HG03432 (cell line): ENCODE data around the gene STK11.
"Not testable (repeated sequence)": the region's sequence is repeated elsewhere in the genome, so short reads cannot be mapped to it uniquely, and the experiment has no call there.

Source experiments
- ATAC-seq: cut with Tn5 transposase; IDR thresholded peaks from one replicate; pipeline ENCODE4 v1.9.1; 2021; ENCODE audit warnings: mild to moderate bottlenecking, moderate library complexity; ENCODE audit not compliant: unreplicated experiment

Gene STK11

GRCh38 chr19:1206150-1206863 lies 729 bp downstream of the STK11 start:
- peak; percentile 10 for ATAC-seq

GRCh38 chr19:1206864-1207450 lies 1.4 kb downstream of the STK11 start:
- no peak for ATAC-seq

- ATAC-seq: not testable (repeated sequence)
These were observed 3.3 kb downstream of the STK11 start for GRCh38 chr19:1208830-1209229.

DNA sequence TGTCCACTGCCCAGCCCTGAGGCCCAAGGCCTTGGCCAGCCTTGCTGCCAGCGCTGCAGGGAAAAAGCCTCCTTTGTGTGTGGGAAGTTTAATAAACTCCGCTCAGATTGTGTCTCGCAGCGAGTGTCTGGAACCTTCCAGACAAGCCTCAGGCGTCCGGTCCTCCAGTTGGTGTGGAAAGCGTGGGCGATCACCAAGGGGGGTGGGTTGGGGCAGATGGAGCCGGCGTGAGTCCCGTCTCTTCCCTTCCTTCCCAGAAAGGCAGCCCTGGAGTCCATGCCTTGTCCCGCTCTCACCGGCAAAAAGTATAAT lies 4.6 kb downstream of the STK11 start:
- no peak for ATAC-seq

DNA sequence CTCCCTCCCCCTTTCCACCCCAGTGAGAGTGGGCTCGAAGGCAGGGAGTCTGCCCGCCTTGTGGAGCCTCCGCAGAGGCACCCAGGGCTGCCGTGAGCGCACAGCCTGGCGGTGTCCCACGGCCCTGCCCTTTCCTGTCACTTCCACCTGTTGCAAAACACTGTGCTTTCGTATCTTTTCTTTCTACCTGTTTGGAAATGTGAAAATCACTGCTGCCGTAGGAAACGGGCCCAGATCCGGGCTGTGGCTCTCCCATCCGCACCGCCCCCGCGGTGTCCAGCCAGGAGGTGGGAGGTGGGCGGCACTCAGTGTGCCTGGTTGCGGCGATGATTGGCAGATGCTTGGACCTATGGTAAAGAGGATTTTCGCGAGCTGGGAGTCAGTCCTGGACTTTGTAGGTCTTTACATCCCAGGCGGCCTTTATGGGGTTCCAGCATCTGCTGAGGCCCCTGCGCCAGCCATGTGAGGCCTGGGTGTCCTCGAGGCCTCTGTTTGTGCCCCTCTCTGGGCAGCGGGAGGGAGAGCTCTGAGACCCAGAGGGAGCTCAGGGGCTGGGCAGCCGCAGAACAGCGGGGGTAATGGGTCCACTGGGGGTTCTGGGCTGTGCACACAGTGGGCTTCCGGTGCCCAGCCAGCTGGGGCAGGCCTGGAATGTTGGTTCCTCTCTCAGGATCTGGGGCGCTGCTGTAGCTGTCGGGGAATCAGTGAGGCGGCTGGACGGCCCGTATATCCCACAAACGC lies 6.1 kb downstream of the STK11 start:
- ATAC-seq: no peak

- ATAC-seq: no peak
These were observed 8.1 kb downstream of the STK11 start for GRCh38 chr19:1213391-1214286.

- ATAC-seq: no peak
These were observed 8.8 kb downstream of the STK11 start for GRCh38 chr19:1214299-1214861.

DNA sequence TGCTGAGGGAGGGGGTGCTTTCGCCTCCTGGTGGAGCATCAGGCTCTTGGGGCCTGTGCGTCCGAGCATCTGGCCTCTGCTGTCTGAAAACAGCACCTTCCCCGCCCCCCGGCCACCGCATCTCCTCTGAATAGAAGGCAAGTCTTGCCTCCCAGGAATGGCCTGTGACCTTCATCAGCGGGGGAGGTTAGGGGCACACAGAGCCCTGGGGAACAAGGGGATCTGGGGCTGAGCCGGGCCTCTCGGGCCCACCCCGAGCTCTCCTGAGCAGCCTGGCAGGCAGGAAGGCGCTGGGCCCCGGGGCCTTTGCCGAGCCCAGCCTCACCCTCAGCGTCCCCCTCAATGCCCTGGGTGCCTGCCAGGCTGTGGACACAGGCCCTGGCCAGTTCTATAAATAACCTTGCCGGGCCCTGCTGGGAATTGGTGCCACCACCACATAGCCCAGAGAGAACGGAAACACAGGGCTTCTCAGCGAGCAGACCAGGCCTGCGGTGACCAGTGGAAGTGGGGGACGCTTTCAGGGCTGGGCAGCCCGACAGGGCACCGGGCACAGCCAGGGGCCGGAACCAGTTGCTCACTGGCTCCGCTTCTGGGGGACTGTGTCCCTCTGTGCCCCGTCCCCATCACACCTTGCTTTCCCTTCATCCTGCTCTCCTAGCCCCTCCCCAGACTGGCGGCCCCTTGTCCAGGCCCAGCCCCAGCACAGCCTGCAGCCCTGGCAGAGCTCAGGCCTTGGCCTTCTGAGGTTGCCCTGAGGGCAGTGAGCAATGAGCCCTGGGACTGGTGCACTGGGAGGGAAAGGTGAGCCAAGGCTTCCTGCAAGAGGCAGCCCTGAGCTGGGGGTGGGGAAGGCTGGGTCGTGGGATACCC lies 9.5 kb downstream of the STK11 start:
- no peak for ATAC-seq

- no peak for ATAC-seq
These were observed 11.2 kb downstream of the STK11 start for GRCh38 chr19:1216756-1217155.

GRCh38 chr19:1217366-1217765 lies 11.8 kb downstream of the STK11 start:
- ATAC-seq: no peak

DNA sequence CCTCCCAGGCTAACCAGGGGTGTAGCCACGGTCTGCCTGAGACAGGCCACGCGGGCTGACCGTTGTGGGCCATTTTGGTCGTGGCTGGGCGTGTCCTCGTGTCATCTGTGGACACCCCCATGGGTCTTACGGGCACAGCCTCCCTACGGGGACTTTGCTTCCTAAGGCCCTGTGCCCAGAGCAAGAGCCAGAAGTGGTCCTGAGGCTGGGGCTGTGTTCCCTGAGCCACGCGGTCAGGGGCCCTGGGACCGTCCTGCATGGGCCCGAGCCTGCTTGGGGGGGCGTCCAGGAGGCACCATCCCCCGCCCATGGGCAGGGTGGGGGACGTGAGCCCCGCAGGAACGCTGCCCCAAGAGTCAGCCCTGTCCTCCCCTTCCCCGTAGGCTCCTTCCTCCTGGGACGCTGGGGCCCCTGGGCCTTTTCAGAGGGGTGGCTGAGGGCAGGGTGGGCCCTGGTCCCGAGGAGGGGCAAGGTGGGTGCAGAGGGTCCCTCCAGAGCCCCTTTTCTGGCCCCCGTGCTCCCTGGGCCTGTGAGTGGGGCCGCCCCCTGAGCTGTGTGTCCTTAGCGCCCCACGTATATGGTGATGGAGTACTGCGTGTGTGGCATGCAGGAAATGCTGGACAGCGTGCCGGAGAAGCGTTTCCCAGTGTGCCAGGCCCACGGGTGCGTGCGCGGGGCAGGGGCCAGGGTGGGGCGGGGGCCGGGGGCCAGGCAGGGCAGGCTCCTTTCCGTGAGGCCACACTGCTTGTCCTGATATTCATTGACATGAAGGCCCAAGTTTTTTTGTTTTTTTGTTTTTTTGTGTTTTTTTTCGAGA lies 13.4 kb downstream of the STK11 start:
- ATAC-seq: no peak

DNA sequence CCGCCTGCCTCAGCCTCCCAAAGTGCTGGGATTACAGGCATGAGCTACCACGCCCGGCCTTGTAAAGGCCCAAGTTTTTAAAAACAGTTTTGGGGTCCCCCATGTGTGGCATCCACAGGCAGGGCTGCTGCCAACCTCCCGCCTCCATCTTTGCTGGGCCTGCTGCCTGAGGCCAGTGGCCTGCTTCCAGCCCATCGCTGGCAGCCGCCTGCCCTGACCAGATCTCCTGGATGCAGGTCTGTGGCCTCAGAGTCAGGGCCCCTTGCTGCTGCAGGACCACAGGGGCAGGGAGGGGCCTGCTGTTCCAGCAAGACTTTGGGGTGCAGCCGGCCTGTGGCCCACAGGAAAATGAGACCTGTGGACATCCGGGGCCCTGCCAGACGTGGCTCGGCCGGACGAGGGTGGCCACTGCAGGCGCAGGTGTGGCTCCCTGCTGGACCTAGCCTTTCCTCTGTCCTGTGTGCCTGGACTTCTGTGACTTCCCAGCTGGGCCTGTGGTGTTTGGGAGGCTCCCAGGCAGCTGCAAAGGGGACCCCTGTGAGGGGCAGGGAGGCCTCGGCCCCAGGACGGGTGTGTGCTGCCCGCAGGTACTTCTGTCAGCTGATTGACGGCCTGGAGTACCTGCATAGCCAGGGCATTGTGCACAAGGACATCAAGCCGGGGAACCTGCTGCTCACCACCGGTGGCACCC lies 14.4 kb downstream of the STK11 start:
- ATAC-seq: no peak

GRCh38 chr19:1220477-1220930 lies 14.9 kb downstream of the STK11 start:
- no peak for ATAC-seq

DNA sequence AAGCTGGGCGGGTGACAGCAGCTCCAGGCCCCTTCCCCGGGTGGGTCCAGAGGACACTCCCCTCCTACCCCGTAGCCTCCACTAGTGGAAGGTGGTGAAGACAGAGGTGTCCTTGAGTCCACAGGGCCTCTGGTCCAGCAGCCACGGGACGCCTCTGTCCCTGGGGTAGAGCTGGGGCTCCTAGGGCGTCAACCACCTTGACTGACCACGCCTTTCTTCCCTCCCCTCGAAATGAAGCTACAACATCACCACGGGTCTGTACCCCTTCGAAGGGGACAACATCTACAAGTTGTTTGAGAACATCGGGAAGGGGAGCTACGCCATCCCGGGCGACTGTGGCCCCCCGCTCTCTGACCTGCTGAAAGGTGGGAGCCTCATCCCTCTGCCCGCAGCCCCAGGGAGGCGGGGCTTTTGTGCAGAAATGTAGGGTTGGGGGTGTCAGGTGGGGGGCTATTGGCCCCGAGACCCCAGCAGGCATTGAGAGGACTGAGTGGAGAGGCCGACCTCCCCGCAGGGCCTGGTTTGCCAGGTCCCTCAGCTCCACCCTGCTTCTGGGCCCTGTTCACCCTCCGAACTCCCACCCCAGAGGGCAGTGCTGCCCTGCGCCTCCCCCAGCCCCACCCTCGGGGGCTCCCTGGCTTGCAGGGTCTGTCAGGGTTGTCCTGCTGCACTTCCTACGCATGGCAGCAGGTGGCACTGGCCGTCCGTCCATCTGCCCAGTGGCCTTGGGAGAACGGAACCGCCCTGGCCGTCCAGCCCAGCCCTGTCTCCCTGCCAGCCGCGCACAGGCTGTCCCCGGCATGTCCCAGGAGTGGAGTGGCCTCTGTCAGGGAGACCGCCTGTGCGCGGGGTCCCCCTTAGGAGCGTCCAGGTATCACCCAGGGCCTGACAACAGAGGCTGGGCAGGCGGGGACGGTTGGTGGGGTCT lies 15.7 kb downstream of the STK11 start:
- ATAC-seq: no peak

GRCh38 chr19:1221904-1222255 lies 16.3 kb downstream of the STK11 start:
- ATAC-seq: no peak

DNA sequence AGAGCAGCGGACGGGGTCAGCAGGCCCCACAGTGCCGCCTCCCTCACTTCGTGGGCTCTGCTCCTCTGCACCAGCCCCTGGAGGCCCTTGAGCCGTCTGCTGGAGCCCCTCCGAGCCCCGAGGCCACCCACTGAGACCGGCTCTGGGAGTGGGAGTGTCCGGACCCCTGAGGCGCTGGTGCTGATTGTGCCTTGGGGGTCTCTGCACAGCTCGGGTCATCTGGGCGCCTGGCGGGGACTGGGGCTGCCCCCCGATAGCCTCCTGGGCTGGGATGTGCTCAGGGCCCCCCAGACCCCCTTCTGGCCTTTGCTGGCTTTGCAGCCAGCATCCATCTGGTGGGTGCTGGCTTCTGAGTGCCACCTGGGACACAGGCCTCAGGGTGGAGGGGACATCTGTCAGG lies 16.8 kb downstream of the STK11 start:
- no peak for ATAC-seq

GRCh38 chr19:1223018-1223855 lies 17.7 kb downstream of the STK11 start:
- ATAC-seq: no peak
